Mesendoderm (in vitro differentiated cells): ENCODE data around the gene RIC8A.

ENCODE experiments used
- DNase-seq: peaks from one replicate; pipeline ENCODE4 v3.0.0; 2013
- H2AK5ac ChIP-seq: 2 replicates; pipeline ENCODE4 v1.6.1; 2013; ENCODE audit warnings: low read length, inconsistent platforms
- H2BK120ac ChIP-seq: 2 replicates; pipeline ENCODE4 v1.6.1; 2013; ENCODE audit warnings: low read depth, mild to moderate bottlenecking, low read length, moderate library complexity, mixed read lengths
- H2BK15ac ChIP-seq: replicated peaks from 2 replicates; pipeline ENCODE4 v1.6.1; 2013; ENCODE audit warnings: low read depth, mild to moderate bottlenecking, moderate library complexity
- H2BK5ac ChIP-seq: 2 replicates; pipeline ENCODE4 v1.6.1; 2013; ENCODE audit warnings: low read length, inconsistent platforms
- H3K18ac ChIP-seq: 2 replicates; pipeline ENCODE4 v1.6.1; 2013; ENCODE audit warnings: mild to moderate bottlenecking, low read length, mixed read lengths
- H3K23ac ChIP-seq: one replicate; pipeline ENCODE4 v1.6.1; 2013; ENCODE audit warnings: low read length
- H3K27ac ChIP-seq: 2 replicates; pipeline ENCODE4 v1.5.1; 2013; ENCODE audit warnings: low read depth, mild to moderate bottlenecking, inconsistent platforms, low read length, moderate library complexity
- H3K27me3 ChIP-seq: 2 replicates; pipeline ENCODE4 v1.6.1; 2013; ENCODE audit warnings: low read length, control low read depth, mild to moderate bottlenecking, inconsistent platforms; ENCODE audit not compliant: insufficient read depth, poor library complexity
- H3K36me3 ChIP-seq: 2 replicates; pipeline ENCODE4 v1.6.1; 2013; ENCODE audit warnings: low read length, inconsistent platforms; ENCODE audit not compliant: control insufficient read depth, insufficient read depth
- H3K4ac ChIP-seq: one replicate; pipeline ENCODE4 v1.6.1; 2013; ENCODE audit warnings: low read depth, mild to moderate bottlenecking, low read length, moderate library complexity
- H3K4me1 ChIP-seq: 2 replicates; pipeline ENCODE4 v1.6.1; 2013; ENCODE audit warnings: low read depth, low read length, inconsistent platforms; ENCODE audit not compliant: control insufficient read depth
- H3K4me2 ChIP-seq: 2 replicates; pipeline ENCODE4 v1.6.1; 2013; ENCODE audit warnings: low read length
- H3K4me3 ChIP-seq: 2 replicates; pipeline ENCODE4 v1.5.1; 2013; ENCODE audit warnings: mild to moderate bottlenecking, low read length
- H3K56ac ChIP-seq: one replicate; pipeline ENCODE4 v1.6.1; 2013; ENCODE audit warnings: low read length
- H3K79me1 ChIP-seq: 2 replicates; pipeline ENCODE4 v1.6.1; 2013; ENCODE audit warnings: low read length, inconsistent platforms
- H3K79me2 ChIP-seq: 2 replicates; pipeline ENCODE4 v1.6.1; 2013; ENCODE audit warnings: mild to moderate bottlenecking, low read length; ENCODE audit not compliant: control insufficient read depth, insufficient read depth
- H3K9ac ChIP-seq: 2 replicates; pipeline ENCODE4 v1.6.1; 2013; ENCODE audit warnings: low read length, inconsistent platforms
- H4K5ac ChIP-seq: one replicate; pipeline ENCODE4 v1.6.1; 2013; ENCODE audit warnings: low read length
- H4K8ac ChIP-seq: one replicate; pipeline ENCODE4 v1.6.1; 2013; ENCODE audit warnings: low read depth, mild to moderate bottlenecking, control low read depth, low read length, moderate library complexity
- WGBS: extraction: QIAGEN DNeasy Blood & Tissue Kit; methylation state at CpG from one replicate; pipeline ENCODE4 v1.1.7; 2013; ENCODE audit warnings: low lambda C conversion rate, missing lambda C conversion rate; ENCODE audit not compliant: insufficient coverage; ENCODE audit errors: extremely low coverage; 5-methylcytosine and 5-hydroxymethylcytosine counted together

Gene RIC8A

DNA sequence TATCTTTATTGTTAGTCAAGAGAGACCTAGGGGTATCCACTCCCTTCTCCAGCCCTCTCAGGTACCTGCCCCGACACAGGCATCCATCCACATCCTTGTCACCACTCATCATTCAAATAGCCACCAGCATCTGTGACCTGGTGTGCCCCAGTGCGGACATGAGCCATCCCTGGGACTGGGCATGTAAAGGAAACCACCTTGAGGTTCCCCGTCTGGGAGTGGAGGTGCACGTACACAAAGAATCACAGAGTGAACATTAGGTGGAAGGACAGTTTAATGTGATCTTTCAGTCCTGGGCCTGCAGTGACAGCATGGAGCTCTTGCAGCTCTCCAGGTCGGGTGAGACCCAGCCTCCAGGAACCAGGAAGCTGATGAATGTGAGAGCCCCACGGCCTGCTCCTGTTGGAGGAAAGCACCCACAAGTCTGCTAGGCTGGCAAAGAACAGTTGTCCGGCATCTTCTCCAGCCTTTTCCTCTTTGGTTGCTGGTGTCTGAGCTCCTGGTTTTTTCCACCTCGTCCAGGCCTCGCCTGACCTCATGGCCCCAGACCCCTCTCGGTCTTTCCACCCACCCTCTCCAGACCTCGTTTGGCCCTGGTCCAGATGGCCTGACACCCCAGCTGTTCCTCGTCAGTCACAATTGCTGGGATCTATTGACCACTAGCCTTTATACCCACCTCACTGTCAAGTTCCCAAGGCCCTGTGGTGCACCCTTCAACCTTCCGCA is 45.8 kb downstream of the RIC8A start:
- H3K4ac ChIP-seq, result no peak overlapping the region
- H3K23ac ChIP-seq, result no peak overlapping the region
- H3K18ac ChIP-seq, result no peak overlapping the region
- DNase-seq, result no peak
- no peaks in the 10 kb centered on the region for H3K79me2 ChIP-seq
- H3K4me3 ChIP-seq, result no peak overlapping the region
- H3K4me1 ChIP-seq, result no peaks in the 10 kb centered on the region
- H4K8ac ChIP-seq, result no peak overlapping the region
- H3K36me3 ChIP-seq, result peaks cover 7% of the 10 kb centered on the region
- no peak overlapping the region for H2AK5ac ChIP-seq
- H2BK5ac ChIP-seq, result no peak overlapping the region
- H4K5ac ChIP-seq, result no peak overlapping the region
- no peak overlapping the region for H3K4me2 ChIP-seq
- H2BK15ac ChIP-seq, result no peak overlapping the region
- no CpG with 5 or more reads among the region's 13 CpGs for WGBS
- no peak overlapping the region for H3K9ac ChIP-seq
- no peaks in the 10 kb centered on the region for H3K27me3 ChIP-seq
- no peaks in the 10 kb centered on the region for H3K79me1 ChIP-seq
- H3K27ac ChIP-seq, result no peak overlapping the region
- no peak overlapping the region for H3K56ac ChIP-seq
- no peak overlapping the region for H2BK120ac ChIP-seq

DNA sequence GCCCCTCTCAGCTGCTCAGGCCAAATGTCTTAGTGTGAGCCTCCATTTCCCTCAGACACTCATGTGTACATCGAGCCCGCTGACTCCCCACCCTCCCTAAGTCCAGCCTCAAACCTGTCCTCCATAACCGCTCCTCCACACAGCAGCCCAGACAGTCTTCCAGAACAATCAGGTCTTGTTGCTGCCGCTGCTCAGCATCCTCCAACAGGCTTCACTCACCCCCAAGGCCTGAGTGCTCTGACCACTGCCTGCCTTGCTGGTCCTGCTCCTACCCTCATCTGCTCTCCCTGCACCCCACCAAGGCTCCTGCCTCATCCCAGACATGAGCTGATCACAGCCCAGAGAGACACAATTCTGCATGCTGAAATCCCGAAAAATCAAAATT is 46.4 kb downstream of the RIC8A start:
- H3K56ac ChIP-seq, result no peak overlapping the region
- no peaks in the 10 kb centered on the region for H3K79me2 ChIP-seq
- H2BK120ac ChIP-seq, result no peak overlapping the region
- H3K36me3 ChIP-seq, result peaks cover 5% of the 10 kb centered on the region
- H3K4ac ChIP-seq, result no peak overlapping the region
- no peaks in the 10 kb centered on the region for H3K79me1 ChIP-seq
- no peak overlapping the region for H2BK5ac ChIP-seq
- H4K5ac ChIP-seq, result no peak overlapping the region
- no peak overlapping the region for H3K27ac ChIP-seq
- no peak overlapping the region for H2AK5ac ChIP-seq
- H3K9ac ChIP-seq, result no peak overlapping the region
- WGBS, result no CpG with 5 or more reads among the region's 5 CpGs
- no peaks in the 10 kb centered on the region for H3K4me1 ChIP-seq
- no peak overlapping the region for H3K23ac ChIP-seq
- H3K4me3 ChIP-seq, result no peak overlapping the region
- H3K18ac ChIP-seq, result no peak overlapping the region
- H4K8ac ChIP-seq, result no peak overlapping the region
- H3K4me2 ChIP-seq, result no peak overlapping the region
- H2BK15ac ChIP-seq, result no peak overlapping the region
- H3K27me3 ChIP-seq, result no peaks in the 10 kb centered on the region
- no peak for DNase-seq

DNA sequence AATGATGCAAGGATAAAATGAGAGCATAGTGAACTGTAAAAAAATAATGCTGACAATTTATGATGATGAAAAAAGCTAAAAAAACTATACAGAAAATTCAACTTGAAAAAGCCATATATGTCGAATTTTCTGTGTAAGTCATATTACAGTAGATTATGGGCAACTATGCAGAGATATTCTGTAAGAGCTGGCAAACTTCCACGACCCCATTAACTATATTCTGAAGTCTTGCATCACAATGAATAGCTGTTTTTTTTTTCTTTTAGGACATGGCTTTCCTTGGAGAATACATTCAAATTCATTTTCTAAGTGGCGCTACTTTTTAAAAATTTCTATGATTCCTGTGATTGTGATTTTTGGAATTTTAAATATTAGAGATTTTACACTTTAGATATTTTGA is 47.7 kb downstream of the RIC8A start:
- Histone ChIP-seq H2AK5ac (no peak overlapping the region), H3K4me1 (no peaks in the 10 kb centered on the region), H3K4ac (no peak overlapping the region), H3K27me3 (no peaks in the 10 kb centered on the region), H4K5ac (no peak overlapping the region), H3K27ac (no peak overlapping the region), H3K79me2 (no peaks in the 10 kb centered on the region), H2BK5ac (no peak overlapping the region), H3K79me1 (no peaks in the 10 kb centered on the region), H2BK15ac (no peak overlapping the region), H4K8ac (no peak overlapping the region), H3K36me3 (peaks cover 3% of the 10 kb centered on the region), H3K18ac (no peak overlapping the region), H3K4me2 (no peak overlapping the region), H3K9ac (no peak overlapping the region), H3K56ac (no peak overlapping the region), H2BK120ac (no peak overlapping the region), H3K23ac (no peak overlapping the region), H3K4me3 (no peak overlapping the region)
- WGBS, result no CpG with 5 or more reads among the region's 3 CpGs
- DNase-seq, result no peak

DNA sequence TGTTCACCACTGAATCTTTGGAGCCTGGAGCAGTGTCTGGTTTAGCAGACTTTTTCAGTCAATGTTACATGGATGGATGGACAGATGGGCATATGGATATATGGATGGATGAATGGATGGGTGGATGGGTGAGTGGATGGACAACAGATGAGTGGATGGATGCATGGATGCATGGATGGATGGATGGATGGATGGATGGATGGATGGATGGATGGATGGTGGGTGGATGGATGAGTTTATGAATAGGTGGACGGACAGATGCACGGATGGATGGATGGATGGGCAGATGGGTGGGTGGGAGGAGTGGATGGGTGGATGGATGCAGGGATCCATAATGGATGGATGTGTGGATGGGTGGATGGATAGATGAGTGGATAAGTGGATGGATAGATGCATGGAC is 48.3 kb downstream of the RIC8A start:
- Histone ChIP-seq H3K27me3 (no peaks in the 10 kb centered on the region), H3K4me2 (no peak overlapping the region), H3K4ac (no peak overlapping the region), H3K79me2 (no peaks in the 10 kb centered on the region), H3K4me3 (no peak overlapping the region), H3K9ac (no peak overlapping the region), H4K8ac (no peak overlapping the region), H3K79me1 (no peaks in the 10 kb centered on the region), H2BK120ac (no peak overlapping the region), H3K36me3 (peaks cover 3% of the 10 kb centered on the region), H2BK5ac (no peak overlapping the region), H4K5ac (no peak overlapping the region), H3K18ac (no peak overlapping the region), H3K56ac (no peak overlapping the region), H3K4me1 (no peaks in the 10 kb centered on the region), H3K23ac (no peak overlapping the region), H2AK5ac (no peak overlapping the region), H2BK15ac (no peak overlapping the region), H3K27ac (no peak overlapping the region)
- DNase-seq, result no peak
- no CpG with 5 or more reads among the region's 2 CpGs for WGBS

DNA sequence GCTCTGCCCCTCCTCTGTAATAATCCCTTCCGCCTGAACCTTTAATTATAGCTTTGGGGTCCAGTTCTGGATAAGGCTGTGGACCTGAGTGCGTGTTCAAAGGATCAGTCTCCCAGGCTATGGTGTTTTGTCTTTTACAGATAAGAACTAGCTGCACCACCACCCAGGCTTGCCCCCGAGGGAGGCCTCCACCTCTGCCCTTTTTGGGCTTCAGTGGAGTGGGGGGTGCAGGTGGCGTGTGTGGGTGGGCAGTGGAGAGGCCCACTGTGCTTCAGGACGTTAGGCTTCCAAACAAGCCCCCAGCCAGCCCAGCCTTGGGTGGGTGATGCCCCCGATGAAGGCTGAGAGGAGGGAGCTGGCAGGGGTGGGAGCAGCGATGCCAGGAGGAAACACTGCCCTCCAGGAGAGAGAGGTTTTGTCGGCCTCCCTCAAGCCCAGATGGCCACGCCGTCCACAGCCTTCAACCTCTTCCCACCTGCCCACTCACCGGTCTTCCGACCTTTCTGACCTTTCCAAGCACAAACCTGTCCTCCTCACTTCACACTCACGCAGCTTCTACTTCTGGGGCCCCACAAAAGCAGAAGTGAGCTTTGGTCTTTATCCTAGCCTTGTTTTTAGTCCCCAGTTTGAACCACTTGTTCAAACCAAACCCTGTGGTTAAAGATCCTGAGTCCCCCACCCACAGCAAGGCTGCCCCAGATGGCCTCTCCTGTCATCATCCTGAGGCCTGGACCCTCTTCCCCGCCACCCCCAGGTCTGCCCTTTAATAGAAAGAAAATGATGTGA is 49.6 kb downstream of the RIC8A start:
- H2BK15ac ChIP-seq, result no peak overlapping the region
- H3K4me1 ChIP-seq, result no peaks in the 10 kb centered on the region
- no peak overlapping the region for H2BK120ac ChIP-seq
- H4K8ac ChIP-seq, result no peak overlapping the region
- H3K79me2 ChIP-seq, result no peaks in the 10 kb centered on the region
- no CpG with 5 or more reads among the region's 14 CpGs for WGBS
- H3K27ac ChIP-seq, result no peak overlapping the region
- no peak overlapping the region for H3K56ac ChIP-seq
- no peak overlapping the region for H4K5ac ChIP-seq
- no peaks in the 10 kb centered on the region for H3K27me3 ChIP-seq
- no peak overlapping the region for H3K4ac ChIP-seq
- no peak overlapping the region for H3K9ac ChIP-seq
- H2AK5ac ChIP-seq, result no peak overlapping the region
- H3K79me1 ChIP-seq, result no peaks in the 10 kb centered on the region
- H3K36me3 ChIP-seq, result no peaks in the 10 kb centered on the region
- no peak overlapping the region for H3K18ac ChIP-seq
- no peak overlapping the region for H3K23ac ChIP-seq
- H3K4me3 ChIP-seq, result no peak overlapping the region
- no peak for DNase-seq
- no peak overlapping the region for H2BK5ac ChIP-seq
- H3K4me2 ChIP-seq, result no peak overlapping the region
